Stimulated activated CD4-positive, alpha-beta T cell treated with anti-CD3 and anti-CD28 coated beads, Interleukin-12 subunit alpha, Interleukin-12 subunit beta, amount 100 ng/mL, for 24 hours (primary cell): ENCODE data around the gene TMEFF1.
"Not testable (repeated sequence)": the region's sequence is repeated elsewhere in the genome, so short reads cannot be mapped to it uniquely, and the experiment has no call there.

Source experiments
- DNase-seq, 2 experiments: peaks; one replicate each; pipeline ENCODE4 v3.0.0-alpha.2; 2020; ENCODE audit warnings: low read depth in 2 of 2

TMEFF1 gene

DNA sequence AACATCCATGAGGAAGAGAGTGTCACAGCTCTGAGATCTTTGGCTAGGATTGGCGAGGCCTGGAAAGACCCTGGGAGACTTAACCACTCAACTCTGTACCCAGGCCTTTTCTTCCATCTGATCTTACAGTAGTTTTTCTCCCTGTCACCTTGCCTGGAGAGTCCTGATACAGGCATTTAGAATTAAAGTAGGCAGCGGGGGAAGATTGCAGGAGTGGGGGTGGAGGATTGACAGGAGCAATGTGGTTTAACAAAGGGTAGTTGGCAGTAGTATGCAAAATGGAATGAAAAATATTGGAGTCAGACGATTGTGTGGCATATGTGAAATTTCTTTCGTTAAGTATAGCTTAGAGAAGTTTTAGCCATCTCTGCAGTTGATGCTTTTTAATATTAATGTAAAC, 16.9 kb downstream of the TMEFF1 start:
- no peak for DNase-seq

- DNase-seq: no peak
These were observed 20.0 kb downstream of the TMEFF1 start for GRCh38 chr9:100492952-100493351.

DNA sequence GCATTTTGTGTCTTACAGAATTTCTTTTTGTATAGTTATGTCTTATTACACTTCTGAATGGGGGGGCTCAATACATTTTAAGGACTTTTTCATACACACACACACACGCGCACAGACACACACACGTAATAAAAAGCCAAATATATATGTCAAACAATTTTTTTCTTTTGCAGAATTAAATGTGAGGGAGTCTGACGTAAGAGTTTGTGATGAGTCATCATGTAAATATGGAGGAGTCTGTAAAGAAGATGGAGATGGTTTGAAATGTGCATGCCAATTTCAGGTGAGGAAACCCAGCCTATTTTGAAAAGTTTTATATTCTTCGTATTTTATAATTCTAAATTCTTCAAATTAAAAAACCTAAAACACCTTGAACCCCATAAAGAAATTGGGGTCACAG, 25.6 kb downstream of the TMEFF1 start:
- DNase-seq: no peak

GRCh38 chr9:100499460-100499859, 26.5 kb downstream of the TMEFF1 start:
- DNase-seq: no peak

- DNase-seq: no peak
These were observed 26.9 kb downstream of the TMEFF1 start for GRCh38 chr9:100499866-100500265.

GRCh38 chr9:100505564-100506159, 32.7 kb downstream of the TMEFF1 start:
- peak; percentile 26 to 73 for DNase-seq

GRCh38 chr9:100507350-100507749, 34.4 kb downstream of the TMEFF1 start:
- DNase-seq: not testable (repeated sequence)

GRCh38 chr9:100511205-100511604, 38.3 kb downstream of the TMEFF1 start:
- DNase-seq: no peak

DNA sequence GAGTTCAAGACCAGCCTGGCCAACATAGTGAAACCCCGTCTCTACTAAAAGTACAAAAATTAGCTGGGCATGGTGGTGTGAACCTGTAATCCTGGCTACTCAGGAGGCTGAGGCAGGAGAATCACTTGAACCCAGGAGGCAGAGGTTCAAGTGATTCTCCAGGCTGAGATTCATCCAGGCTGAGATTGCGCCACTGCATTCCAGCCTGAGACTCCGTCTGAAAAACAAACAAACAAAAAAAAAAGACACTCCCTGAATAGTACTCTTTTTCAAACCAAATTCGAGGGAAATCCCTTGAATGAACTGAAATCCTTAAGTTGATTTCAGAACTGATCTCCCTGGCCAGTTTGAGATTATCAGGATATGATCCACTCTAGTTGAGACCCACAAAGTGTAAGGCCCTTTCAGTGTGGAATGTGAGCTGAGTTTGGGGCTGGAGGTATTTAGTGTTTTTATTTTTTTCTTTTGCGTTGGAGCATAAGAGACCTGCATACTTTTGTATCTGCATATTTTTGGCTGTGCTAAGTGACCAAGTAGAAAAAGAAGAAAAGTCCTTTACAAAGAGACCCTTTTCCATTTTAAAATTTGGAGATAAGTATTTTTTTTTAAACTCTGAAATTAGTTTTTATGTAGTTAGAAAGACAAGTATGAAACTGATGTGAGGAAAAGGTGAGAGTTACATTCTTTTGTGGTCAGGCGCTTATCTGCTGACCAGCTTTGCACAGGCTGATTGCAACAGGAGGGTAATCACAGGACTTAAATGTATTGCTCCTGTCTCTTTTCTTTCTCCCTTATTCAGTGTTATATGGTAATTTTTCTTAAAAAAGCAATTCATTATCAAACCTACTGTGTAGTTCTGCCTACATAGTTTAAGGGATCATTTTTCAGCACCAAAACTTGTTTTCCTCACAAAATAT, 42.9 kb downstream of the TMEFF1 start:
- no peak for DNase-seq

GRCh38 chr9:100521282-100521681, 48.3 kb downstream of the TMEFF1 start:
- DNase-seq: no peak

DNA sequence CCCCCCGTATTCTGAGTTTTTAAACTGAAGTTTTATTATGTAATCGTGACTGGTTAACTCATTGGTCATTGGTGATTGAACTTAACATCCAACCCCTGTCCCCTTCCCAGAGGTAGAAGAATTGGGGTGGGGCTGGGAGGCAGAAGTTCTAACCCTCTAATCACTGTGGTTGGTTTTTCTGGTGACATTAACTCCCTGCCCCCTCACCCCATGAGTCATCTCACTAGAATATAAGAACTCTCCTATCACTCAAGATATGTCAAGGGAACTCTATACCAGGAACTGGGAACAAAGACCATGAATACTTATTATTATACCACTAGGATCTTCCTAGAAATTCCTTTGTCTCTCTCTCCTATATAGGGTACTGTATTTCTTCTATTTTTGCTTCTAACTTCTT, 52.6 kb downstream of the TMEFF1 start:
- DNase-seq: no peak

DNA sequence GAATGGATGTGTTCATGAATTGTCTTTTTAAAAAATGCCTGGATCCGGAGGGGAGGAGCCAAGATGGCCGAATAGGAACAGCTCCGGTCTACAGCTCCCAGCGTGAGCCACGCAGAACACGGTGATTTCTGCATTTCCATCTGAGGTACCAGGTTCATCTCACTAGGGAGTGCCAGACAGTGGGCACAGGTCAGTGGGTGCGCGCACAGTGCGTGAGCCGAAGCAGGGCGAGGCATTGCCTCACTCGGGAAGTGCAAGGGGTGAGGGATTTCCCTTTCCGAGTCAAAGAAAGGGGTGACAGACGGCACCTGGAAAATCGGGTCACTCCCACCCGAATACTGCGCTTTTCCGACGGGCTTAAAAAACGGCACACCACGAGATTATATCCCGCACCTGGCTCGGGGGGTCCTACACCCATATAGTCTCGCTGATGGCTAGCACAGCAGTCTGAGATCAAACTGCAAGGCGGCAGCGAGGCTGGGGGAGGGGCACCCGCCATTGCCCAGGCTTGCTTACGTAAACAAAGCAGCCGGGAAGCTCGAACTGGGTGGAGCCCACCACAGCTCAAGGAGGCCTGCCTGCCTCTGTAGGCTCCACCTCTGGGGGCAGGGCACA, 54.3 kb downstream of the TMEFF1 start:
- DNase-seq: not testable (repeated sequence)

- no peak for DNase-seq
These were observed 61.5 kb downstream of the TMEFF1 start for GRCh38 chr9:100534401-100534800.

- DNase-seq: no peak
These were observed 67.4 kb downstream of the TMEFF1 start for GRCh38 chr9:100540327-100540726.

- DNase-seq: no peak
These were observed 76.1 kb downstream of the TMEFF1 start for GRCh38 chr9:100549048-100549447.

GRCh38 chr9:100554935-100555401, 82.0 kb downstream of the TMEFF1 start:
- no peak for DNase-seq

GRCh38 chr9:100555471-100555870, 82.5 kb downstream of the TMEFF1 start:
- DNase-seq: no peak

- no peak for DNase-seq
These were observed 84.1 kb downstream of the TMEFF1 start for GRCh38 chr9:100557053-100557452.

- no peak for DNase-seq
These were observed 88.3 kb downstream of the TMEFF1 start for GRCh38 chr9:100561256-100561655.

GRCh38 chr9:100567856-100568255, 94.9 kb downstream of the TMEFF1 start:
- no peak for DNase-seq

- no peak for DNase-seq
These were observed 100.8 kb downstream of the TMEFF1 start for GRCh38 chr9:100573655-100574260.

DNA sequence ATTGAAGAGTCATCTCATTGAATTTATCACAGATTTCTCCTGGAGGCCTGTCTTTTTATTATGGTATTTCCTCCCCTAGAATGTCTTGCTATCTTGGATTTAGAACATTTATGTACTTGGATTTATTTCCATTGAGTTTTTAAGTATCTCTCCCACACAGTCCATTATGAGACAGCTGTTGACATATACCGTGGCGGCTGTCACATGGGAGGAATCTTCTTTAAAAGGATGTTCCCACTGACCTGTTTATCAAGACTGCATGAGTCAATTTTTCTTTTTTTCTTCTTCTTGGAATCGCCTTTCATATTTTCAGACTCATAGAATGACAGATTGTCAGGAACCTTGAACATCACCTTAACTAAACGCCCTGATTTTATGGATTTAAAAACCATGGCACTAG, 102.1 kb downstream of the TMEFF1 start:
- DNase-seq: no peak
